HG02759 (cell line): Measurements from ENCODE around the gene TMPRSS4.
A peak's percentile ranks its signal among the peaks of the same experiment; 100 is the strongest.

Experiments
- ATAC-seq: cut with Tn5 transposase; IDR thresholded peaks from one replicate; pipeline ENCODE4 v1.9.1; 2021; ENCODE audit warnings: mild to moderate bottlenecking, moderate library complexity; ENCODE audit not compliant: unreplicated experiment

Gene TMPRSS4

DNA sequence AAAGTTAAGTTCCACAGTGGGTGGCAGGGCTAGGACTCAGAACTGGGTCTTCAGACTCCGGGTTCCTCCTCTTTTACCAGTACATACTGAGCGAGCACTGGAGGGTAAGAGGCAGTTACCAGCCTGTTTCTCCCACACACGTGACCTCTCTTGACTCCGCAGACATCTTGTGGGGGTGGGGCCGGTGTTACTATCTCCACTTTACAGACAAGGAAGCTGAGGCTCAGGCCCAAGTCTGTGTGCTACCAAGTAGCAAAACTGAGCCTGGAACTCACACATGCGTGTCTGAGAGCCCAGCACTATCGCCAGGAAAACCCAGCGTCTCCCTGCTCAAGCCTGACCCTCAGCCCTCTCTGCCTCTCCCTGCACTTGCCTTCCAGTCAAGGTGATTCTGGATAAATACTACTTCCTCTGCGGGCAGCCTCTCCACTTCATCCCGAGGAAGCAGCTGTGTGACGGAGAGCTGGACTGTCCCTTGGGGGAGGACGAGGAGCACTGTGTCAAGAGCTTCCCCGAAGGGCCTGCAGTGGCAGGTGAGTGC, 25.9 kb downstream of the TMPRSS4 start:
- ATAC-seq, result no peak

DNA sequence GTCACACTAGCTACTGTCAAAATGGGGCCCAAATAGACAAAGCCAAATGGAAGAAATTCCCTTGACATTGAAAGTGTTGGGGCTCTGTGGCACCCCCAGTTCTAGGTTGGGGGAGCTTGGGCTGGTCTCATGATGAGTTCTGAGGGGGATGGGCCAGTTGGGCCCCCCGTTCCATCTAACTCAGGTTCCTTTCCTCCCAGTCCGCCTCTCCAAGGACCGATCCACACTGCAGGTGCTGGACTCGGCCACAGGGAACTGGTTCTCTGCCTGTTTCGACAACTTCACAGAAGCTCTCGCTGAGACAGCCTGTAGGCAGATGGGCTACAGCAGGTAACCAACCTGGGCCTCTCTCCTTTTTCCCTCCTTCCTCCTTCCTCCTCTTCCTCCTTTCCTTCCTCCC, 27.6 kb downstream of the TMPRSS4 start:
- no peak for ATAC-seq

DNA sequence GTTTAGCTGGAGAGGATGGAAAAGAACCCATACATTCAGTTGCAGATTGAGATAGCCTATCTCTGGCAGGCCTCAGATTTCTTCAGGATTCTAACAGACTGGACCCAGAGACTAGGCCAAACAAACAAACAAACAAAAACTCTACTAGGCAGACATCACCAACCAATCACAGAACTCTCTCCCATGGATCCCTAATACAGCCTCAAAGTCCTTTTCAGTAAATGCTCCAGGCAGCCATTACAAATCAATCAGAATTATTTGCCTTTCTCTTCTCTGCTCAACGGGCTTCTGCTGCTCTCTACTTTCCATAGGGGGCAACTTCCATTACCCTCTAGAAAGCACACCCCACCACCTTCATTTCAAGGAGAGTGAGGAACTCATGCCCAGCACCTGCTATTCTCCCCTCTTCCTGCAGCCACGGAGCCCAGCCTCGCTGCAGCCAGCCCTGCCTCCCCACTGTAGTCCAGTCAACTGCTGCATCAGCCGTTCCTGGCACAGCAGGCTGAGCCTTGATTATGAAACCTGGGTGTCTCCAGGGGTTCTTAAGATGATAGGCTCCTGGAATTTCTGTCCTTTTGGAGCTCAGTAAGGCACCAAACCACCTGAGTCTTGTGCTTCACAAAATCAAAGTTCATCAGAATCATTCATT, 28.9 kb downstream of the TMPRSS4 start:
- no peak for ATAC-seq

- ATAC-seq, result no peak
Measured at GRCh38 chr11:118106789-118107335, 30.0 kb downstream of the TMPRSS4 start.

GRCh38 chr11:118108513-118108912, 31.6 kb downstream of the TMPRSS4 start:
- ATAC-seq, result no peak

- ATAC-seq, result no peak
Measured at GRCh38 chr11:118109231-118109630, 32.4 kb downstream of the TMPRSS4 start.

DNA sequence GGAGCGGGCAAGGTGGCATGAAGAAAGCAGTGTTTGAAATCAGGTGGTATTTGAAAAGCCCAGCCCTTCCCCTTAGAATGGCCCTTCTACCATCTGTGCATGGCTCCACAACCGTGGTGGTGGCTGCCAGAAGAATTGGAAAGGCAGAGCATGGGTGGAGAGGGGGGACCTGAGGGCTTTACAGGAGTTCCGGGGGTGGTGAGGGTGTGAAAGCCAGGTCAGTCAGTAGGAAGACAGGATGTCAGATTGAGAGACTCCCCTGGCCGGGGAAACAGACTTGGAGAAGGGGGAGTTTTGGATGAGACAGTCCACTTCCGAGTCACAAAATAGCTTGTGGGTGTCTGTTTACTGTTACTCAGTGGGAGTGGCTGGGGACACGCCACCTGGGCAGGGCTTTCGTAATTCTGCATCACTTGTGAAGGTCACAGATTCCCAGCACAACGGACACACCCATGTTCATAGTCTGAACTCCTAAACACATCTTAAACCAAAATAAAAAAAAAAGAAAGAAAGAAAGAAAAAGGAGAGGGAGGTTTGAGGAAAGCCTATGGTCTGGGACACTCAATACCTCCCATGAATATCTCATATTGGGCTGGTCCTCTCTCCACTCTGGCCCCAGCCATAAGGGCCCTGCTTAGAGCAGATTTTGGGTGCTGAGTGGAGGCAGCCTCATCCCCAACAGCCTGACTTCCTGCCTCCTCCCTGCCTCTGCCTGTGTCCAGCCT, 34.3 kb downstream of the TMPRSS4 start:
- no peak for ATAC-seq

- no peak for ATAC-seq
Measured at GRCh38 chr11:118111744-118112035, 34.8 kb downstream of the TMPRSS4 start.

DNA sequence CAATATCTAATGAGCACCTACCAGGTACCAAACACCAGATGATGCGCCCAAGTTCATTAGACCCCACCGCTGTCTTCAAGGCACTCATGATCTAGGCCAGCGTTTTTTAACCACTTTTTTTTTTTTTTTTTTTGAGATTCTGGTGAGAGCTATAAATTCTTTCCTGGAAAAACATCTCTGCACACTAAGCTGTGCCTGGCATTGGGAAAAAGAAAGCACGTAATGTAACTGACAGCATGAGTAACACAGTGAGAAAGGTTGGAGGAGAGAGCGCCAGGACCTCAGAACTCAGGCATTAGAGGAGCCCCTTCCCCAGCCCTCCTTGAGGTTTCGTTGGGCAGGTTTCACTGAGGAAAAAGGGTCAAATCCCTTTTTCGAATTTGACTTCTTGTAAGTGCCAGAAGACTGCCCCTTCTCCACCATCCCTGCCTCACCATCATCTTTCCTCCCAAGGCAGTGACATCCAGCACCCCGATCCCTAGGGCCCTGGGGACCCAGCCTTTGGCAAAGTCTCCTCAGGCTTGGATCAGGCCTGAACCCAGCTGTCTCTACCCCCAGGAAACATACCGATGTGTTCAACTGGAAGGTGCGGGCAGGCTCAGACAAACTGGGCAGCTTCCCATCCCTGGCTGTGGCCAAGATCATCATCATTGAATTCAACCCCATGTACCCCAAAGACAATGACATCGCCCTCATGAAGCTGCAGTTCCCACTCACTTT, 36.0 kb downstream of the TMPRSS4 start:
- no peak for ATAC-seq

DNA sequence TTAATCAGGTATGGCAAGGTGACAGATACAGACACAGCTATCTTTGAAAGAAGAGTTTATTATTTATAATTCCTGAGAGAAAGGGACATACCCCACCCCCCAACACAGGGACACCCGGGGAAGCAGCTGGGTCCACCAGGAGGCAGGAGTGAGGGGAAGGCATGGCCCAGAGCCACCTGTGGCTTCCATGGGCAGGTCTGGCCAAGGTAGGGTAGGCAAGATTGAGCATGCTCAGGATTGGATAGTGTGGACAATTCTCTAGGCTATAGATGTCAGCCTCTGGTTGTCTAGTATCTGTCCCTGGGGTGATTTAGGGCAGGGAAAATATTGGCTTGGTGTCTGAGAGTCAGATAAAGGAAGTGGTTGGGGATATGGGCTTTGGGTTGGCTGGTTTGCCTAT, 37.4 kb downstream of the TMPRSS4 start:
- ATAC-seq, result no peak

DNA sequence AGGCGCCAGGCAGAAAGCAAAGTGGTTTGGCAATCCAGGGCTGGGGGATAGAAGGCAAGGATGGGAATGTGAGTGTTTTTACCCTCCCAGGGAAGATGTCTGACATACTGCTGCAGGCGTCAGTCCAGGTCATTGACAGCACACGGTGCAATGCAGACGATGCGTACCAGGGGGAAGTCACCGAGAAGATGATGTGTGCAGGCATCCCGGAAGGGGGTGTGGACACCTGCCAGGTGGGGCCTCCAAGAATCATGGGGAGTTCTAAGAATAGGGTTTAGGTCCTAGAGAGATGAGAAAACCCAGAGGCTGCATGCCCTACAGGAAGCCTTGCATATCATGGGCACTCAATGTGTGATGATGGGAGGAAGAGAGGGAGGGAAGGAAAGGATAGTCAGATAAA, 38.2 kb downstream of the TMPRSS4 start:
- ATAC-seq, result no peak

GRCh38 chr11:118117790-118118601, 41.1 kb downstream of the TMPRSS4 start:
- ATAC-seq, result peak; percentile 79

- ATAC-seq, result no peak
Measured at GRCh38 chr11:118120793-118121192, 43.9 kb downstream of the TMPRSS4 start.

GRCh38 chr11:118124929-118125535, 48.2 kb downstream of the TMPRSS4 start:
- ATAC-seq, result no peak

GRCh38 chr11:118126082-118126838, 49.4 kb downstream of the TMPRSS4 start:
- ATAC-seq, result no peak

GRCh38 chr11:118128310-118128709, 51.4 kb downstream of the TMPRSS4 start:
- no peak for ATAC-seq

- ATAC-seq, result no peak
Measured at GRCh38 chr11:118128721-118129470, 52.0 kb downstream of the TMPRSS4 start.

DNA sequence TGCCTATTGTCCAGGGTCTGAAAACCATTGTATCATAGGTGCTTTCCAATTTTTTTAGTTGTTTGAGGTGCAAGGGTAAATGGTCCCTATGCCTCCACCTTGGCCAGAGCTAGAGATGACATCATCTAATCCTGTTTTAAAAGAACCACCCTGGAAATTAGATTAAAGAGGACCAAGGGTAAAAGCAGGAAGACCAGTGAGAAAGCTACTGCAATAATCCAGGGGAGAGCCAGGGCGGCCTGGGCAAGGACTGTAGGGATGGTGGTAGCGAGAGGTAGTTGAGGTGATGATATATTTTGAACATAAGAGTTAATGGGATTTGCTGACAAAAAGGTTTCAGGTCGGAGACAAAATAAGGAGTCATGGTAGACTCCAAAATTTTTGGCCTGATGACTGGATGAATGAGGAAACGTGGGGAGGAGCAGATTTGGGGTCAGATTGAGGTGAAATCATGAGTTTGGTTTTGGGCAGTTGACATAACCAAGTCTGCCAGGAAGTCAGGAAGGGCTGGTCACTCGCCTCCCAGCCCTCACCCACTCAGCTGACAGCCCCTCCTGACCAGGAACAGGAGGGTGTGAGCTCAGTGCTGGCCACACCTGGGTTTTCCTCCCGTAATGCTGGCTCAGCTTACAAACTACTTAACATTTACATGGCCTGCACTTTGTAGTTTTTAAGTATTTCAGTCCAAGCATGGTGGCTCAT, 52.7 kb downstream of the TMPRSS4 start:
- ATAC-seq, result no peak
